22Rv1 (cell line): ENCODE measurements around the gene SULF2.
A peak's percentile ranks its signal among the peaks of the same experiment; 100 is the strongest.

Source experiments
- H3K27ac ChIP-seq: fragments of 450-650 bp; 2 replicates; pipeline ENCODE4 v1.5.1; 2017
- CTCF ChIP-seq: fragments of 450-650 bp; IDR thresholded peaks from 2 replicates; pipeline ENCODE4 v1.5.1; 2017; ENCODE audit warnings: mild to moderate bottlenecking
- ZFX ChIP-seq: fragments of 450-650 bp; IDR thresholded peaks from 2 replicates; pipeline ENCODE4 v1.6.1; 2017; ENCODE audit warnings: antibody characterized with exemption, borderline replicate concordance

SULF2 gene

DNA sequence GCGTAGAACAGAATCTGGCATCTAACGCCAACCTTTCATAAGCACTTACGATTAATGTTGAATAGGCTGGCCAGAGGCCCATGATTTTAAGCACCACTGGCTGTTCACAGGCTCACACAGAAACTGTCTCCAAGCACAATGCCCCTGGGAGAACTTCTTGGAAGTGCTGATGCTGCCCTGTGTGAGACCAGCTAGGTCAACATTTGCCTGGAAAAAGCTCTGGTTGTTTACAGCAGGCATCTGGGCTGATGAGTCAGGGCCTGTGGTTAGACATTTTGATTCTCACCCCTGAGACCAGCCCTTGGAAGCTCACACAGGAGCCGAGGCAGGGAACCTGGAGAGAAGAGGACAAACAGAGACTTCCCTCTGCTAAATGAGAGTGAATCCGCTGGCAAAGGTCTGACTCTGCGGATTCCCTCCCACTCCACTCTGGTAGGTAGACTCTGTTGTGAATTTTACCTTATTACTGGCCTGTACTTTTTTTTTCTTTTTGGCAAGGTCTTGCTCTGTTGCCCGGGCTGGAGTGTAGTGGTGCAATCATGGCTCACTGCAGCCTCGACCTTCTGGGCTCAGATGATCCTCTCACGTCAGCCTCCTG is 6.8 kb upstream of the SULF2 start:
- no peak overlapping the region for H3K27ac ChIP-seq
- TF ChIP-seq CTCF, result no peak
- no peak for TF ChIP-seq ZFX

DNA sequence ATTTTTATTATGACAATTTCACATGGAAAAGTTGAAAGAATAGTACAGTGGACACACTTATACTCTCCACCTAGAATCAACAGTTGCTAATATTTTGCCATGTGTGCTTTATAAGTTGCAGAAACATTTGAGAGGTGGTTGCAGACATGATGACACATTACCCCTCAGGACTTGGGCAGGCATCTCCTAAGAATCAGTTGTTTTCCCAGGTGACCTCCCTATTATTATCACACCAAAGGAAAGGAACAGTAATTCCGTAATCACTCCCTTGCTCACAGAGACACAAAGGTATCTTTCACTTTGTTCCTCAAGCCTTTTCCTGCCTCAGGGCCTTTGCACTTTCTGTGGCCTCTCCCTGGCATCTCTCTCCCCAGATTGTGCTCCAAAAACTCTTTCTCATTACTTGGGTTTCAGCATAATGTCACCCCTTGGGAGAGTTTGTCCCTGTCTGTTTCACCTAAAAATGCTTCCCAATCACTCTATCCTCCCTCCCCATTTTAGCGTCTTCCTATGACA is 5.9 kb upstream of the SULF2 start:
- no peak for TF ChIP-seq CTCF
- TF ChIP-seq ZFX, result no peak
- H3K27ac ChIP-seq, result no peak overlapping the region

- TF ChIP-seq CTCF, result no peak
- no peak for TF ChIP-seq ZFX
- H3K27ac ChIP-seq, result no peak overlapping the region
Observed at GRCh38 chr20:47790580-47790965, 5.3 kb upstream of the SULF2 start.

- no peak overlapping the region for H3K27ac ChIP-seq
- no peak for TF ChIP-seq ZFX
- no peak for TF ChIP-seq CTCF
Observed at GRCh38 chr20:47789764-47790579, 4.7 kb upstream of the SULF2 start.

DNA sequence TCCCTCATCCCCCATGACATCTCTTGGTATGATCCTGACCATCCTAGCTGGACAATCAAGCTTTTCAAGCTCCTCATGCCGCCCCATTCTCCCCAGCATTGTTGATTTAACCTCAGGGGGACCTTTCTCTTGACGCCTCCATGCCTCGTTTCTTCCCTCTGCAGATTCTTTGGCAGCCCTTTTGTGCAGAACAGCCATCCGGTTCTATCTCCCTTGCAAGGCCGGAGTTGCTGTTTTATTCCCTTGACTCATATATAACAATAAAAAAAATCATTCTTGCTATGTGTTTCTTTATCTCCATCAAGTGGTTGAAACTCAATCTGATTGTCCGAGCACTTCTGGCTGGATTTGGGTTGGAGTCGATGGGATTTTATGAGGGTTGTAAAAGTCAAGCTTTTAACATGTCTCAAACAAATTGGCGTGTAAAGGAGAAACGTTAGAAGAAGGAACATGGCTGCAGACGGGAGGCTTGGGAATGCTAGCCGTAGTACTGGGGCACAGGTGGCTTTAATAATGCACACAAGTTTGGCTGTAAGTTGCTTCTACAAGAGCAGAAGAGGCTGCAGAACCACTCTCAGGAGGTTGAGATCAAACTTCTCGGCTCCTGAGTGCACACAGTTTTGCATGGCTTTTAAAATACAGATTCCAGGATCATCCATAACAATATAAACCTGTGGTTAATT is 3.9 kb upstream of the SULF2 start:
- H3K27ac ChIP-seq, result no peak overlapping the region
- no peak for TF ChIP-seq ZFX

GRCh38 chr20:47788741-47789080 is 3.4 kb upstream of the SULF2 start:
- TF ChIP-seq ZFX (no peak), CTCF (no peak)
- H3K27ac ChIP-seq, result no peak overlapping the region

DNA sequence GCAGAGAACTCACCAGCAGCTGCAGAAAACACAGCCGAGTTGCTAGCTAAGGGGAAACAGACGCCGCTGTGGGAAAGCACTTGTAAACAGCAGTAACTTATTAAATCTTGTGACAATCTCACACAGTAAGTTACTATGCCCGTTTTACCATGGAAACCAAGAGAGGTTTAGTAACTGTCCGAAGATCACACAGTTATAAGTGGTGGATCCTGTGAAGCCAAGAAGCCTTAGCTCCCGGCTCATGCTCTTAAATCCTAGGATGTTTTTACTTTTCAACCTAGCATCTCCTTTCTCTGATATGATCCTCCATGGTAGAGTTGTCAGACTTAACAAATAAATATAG is 1.5 kb upstream of the SULF2 start:
- peak; percentile 29; the same call in 1 of the 2 replicates for TF ChIP-seq CTCF
- no peak for TF ChIP-seq ZFX
- H3K27ac ChIP-seq, result no peak overlapping the region
